GM06990 (cell line): Measurements from ENCODE around the gene E2F4.

Source experiments
- DNase-seq: peaks from one replicate; pipeline ENCODE4 v3.0.0-alpha.2; 2011; ENCODE audit not compliant: insufficient read length; ENCODE audit errors: extremely low read depth
- H3K27me3 ChIP-seq: replicated peaks from 2 replicates; pipeline ENCODE4 v1.6.0; 2011; ENCODE audit warnings: low read length; ENCODE audit not compliant: control insufficient read depth, insufficient read depth
- H3K36me3 ChIP-seq: 2 replicates; pipeline ENCODE4 v1.5.1; 2011; ENCODE audit warnings: low read length; ENCODE audit not compliant: control insufficient read depth, insufficient read depth
- H3K4me3 ChIP-seq: replicated peaks from 2 replicates; pipeline ENCODE4 v1.5.1; 2011; ENCODE audit warnings: low read depth, mild to moderate bottlenecking, control low read depth, low read length
- TF ChIP-seq, protein P1 (sequence below): IDR thresholded peaks from 2 replicates; pipeline ENCODE4 v1.5.1; 2011; ENCODE audit warnings: low read length, control low read depth, mild to moderate bottlenecking, inconsistent platforms; ENCODE audit not compliant: insufficient read depth, poor library complexity, severe bottlenecking

Gene E2F4

DNA sequence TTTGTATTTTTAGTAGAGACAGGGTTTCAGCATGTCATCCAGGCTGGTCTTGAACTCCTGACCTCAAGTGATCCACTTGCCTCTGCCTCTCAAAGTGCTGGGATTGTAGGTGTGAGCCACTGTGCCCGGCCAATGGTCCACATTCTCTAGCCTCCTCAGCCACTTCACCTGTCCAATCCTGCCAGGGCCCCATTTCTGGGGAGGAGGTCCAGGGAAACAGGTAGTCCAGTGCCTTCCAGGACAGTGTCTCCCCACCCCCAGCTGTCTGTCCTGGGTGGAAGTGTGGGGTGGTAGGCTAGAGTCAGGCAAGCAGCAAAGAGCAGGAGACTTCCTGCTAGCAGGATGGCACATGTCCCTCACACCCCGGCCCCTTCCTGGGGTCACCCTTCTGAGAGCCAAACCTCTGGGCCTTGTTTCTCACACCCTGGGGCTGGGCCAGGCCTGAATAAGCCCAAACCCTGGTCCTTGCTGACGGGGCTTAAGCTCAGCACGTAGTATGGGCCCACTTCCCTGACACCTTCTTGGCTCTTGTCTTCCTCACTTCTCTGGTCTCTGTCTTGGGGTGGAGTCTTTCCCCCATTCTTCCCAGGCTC lies 50.3 kb downstream of the E2F4 start:
- no peaks in the 10 kb centered on the region for H3K27me3 ChIP-seq
- TF ChIP-seq, protein P1, sequence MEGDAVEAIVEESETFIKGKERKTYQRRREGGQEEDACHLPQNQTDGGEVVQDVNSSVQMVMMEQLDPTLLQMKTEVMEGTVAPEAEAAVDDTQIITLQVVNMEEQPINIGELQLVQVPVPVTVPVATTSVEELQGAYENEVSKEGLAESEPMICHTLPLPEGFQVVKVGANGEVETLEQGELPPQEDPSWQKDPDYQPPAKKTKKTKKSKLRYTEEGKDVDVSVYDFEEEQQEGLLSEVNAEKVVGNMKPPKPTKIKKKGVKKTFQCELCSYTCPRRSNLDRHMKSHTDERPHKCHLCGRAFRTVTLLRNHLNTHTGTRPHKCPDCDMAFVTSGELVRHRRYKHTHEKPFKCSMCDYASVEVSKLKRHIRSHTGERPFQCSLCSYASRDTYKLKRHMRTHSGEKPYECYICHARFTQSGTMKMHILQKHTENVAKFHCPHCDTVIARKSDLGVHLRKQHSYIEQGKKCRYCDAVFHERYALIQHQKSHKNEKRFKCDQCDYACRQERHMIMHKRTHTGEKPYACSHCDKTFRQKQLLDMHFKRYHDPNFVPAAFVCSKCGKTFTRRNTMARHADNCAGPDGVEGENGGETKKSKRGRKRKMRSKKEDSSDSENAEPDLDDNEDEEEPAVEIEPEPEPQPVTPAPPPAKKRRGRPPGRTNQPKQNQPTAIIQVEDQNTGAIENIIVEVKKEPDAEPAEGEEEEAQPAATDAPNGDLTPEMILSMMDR: no peak
- no peak overlapping the region for H3K4me3 ChIP-seq
- peaks cover 16% of the 10 kb centered on the region for H3K36me3 ChIP-seq
- no peak for DNase-seq

DNA sequence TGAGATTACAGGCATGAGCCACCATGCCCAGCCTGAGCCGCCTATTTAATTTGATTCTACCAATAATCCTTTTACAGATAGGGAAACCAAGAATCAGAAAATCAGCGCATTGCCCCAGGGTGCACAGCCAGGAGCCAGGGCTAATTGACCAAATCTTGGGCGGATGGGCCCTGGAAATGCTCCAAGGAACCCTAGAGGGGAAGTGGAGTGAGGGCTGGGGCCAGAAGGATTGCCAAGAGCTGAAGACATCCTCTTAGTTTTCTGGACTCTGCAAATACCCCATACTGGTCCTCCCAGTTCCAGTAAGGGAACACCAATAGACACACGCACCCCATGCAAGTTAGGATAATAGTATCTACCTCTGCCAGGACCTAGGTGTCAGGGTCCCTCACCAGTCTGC lies 51.5 kb downstream of the E2F4 start:
- TF ChIP-seq, protein P1: no peak
- Histone ChIP-seq H3K27me3 (no peaks in the 10 kb centered on the region), H3K36me3 (peaks cover 7% of the 10 kb centered on the region), H3K4me3 (no peak overlapping the region; the same call in 1 of the 2 replicates)
- DNase-seq: no peak

DNA sequence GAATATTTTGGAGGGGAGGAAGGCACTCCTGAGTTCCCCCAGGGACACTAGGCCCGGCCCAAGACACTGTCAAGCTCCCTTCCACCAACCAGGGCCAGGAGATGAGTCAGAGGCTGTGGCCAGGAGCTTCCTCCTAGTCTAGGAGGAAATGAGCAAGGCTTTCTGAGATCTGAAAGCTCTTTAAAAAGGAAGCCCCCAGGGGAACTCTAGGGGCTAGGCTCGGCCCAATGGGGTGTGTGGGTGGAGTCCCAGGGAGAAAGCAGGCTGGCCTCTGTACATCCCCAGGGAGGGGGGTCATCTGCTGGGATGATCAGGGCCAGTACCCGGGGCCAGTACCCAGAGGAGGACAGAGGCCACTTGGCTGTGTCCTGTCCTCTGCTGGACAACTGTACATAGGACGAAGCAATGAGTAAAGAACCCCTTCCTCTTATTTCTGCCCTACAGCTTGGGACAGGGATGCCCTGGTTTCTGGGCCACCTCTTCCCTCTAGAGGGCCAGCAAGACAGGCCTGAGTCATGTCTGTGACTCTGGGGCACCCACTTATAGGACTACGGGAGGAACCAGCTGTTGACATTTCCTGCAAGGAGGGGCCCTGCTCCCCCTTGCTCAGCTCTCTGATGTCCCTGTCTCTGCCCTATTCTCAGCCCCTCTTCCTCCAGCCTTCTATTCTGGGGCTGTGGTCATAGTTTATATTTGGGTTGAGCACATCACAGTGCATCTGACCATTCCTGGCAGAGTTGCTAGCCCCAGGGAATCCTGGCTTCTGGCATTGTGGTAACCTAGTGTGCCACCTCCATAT lies 52.6 kb downstream of the E2F4 start:
- peak; percentile 79 for DNase-seq
- Histone ChIP-seq H3K27me3 (no peaks in the 10 kb centered on the region), H3K4me3 (peak overlapping the region; percentile 71), H3K36me3 (no peaks in the 10 kb centered on the region; the same call in none of the 2 replicates)
- TF ChIP-seq, protein P1: no peak

DNA sequence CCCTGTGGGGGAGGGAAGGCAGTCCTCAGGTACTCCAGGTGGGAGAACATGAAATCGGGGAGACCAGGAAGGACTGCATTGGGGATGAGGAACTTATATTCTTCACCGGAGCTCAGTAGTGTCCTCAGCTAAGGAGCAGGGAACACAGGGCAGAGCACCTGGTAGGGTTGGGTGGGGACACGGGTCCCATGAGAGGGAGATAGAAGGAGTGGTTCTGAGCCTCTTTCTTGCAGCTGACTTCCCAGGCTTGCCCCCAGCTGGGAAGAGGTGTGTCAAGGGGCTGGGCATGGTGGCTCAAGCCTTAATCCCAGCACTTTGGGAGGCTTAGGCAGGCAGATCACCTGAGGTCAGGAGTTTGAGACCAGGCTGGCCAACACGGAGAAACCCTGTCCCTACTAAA lies 53.2 kb downstream of the E2F4 start:
- TF ChIP-seq, protein P1: no peak
- no peaks in the 10 kb centered on the region; the same call in none of the 2 replicates for H3K36me3 ChIP-seq
- no peaks in the 10 kb centered on the region for H3K27me3 ChIP-seq
- no peak for DNase-seq
- H3K4me3 ChIP-seq: peak overlapping the region; percentile 71

DNA sequence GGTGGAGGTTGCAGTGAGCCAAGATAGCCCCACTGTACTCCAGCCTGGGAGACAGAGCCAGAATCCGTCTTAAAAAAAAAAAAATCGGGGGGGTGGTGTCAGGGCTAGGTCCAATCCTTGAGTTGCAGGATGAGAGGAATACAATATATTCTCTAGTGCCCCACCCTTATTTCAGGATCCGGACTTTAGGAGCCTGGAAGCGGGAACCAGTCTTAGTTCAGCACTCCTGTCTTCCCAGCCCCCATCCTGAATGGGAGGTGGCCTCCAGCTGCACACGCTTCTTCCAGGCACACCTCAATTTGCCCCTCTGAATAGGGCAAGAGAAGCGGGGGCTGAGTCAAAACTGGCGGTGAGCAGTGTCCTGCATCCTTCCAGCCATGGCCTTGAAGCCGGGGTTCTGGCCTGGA lies 53.7 kb downstream of the E2F4 start:
- no peak for DNase-seq
- Histone ChIP-seq H3K4me3 (peak overlapping the region; percentile 71), H3K27me3 (no peaks in the 10 kb centered on the region), H3K36me3 (no peaks in the 10 kb centered on the region; the same call in none of the 2 replicates)
- TF ChIP-seq, protein P1: no peak
